SH-SY5Y (cell line): ENCODE results near the gene IRF8.

Source experiments
- GATA2 ChIP-seq: IDR thresholded peaks from 2 replicates; pipeline ENCODE4 v1.6.1; 2011; ENCODE audit warnings: mild to moderate bottlenecking, low read depth, low read length
- GATA3 ChIP-seq: IDR thresholded peaks from 2 replicates; pipeline ENCODE4 v1.6.1; 2011; ENCODE audit warnings: low read depth, mild to moderate bottlenecking, low read length, moderate library complexity

DNA sequence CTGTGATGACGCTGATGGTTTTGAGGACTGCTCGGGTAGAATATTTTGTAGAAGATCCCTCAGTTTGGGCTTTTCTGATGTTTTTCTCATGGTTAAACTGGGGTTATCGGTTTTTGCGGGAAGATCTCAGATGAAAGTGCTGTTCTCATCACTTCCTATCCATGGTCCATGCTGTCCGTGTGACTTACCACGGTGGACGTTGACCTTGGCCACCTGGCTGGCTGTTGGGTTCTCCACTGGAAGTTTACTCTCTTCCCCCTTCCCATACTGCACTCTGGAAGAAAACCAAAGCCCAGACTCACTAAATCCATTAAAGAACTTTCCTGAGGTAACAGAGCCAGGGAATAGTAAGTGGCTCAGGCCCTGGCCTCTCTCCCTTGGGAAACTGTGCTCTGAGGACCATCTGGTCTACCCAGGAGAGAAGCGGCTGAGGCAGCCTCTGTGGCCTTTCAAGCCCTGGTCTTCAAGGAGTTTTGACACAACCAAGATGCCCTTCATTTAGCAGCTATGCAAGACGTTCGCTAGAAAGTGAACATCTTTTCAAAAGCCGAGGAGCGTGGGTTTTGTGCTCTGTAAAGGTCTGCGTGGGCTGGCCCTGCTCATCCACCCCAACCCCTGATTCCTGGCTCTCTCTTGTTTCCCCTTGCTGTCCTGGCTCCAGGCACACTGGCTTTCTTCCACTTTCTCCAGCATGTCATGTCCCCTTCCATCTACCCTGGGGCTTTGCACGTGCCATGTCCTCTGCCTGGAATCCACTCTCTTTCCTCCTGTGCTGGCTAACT is 43.1 kb downstream of the IRF8 start:
- TF ChIP-seq GATA3 = no peak
- TF ChIP-seq GATA2 = no peak
